GM12878 (cell line): ENCODE data around the gene C17orf114.

Experiments
- ATAC-seq: fragments of 200-7000 bp; cut with Tn5 transposase; 3 replicates; pipeline ENCODE4 v1.9.1; 2020; ENCODE audit warnings: mild to moderate bottlenecking, moderate library complexity
- BruUV-seq: library from RNA; stranded (reverse); fragments of 400-500 nt; replicated peaks from 2 replicates; lab custom pipeline; 2021; lab: Mats Ljungman, UMichigan
- CTCF ChIA-PET: fragments of 300-600 bp; sonication (Branson Sonifier 250); formaldehyde crosslinking; extraction: SDS; loops from one replicate; lab custom pipeline; 2021; ENCODE audit warnings: inconsistent platforms; lab: Yijun Ruan, JAX
- POLR2A ChIA-PET: fragments of 350-600 bp; formaldehyde crosslinking; extraction: SDS; loops from one replicate; lab custom pipeline; 2021; ENCODE audit warnings: inconsistent platforms; lab: Charles Lee
- RAD21 ChIA-PET: fragments of 300-600 bp; sonication (Branson Sonifier 250); formaldehyde crosslinking; loops from one replicate; lab custom pipeline; 2023; ENCODE audit warnings: antibody characterized with exemption; ENCODE audit not compliant: unreplicated experiment; lab: Charles Lee
- SMC1A ChIA-PET: fragments of 300-600 bp; sonication (Branson Sonifier 250); formaldehyde crosslinking; loops from one replicate; lab custom pipeline; 2023; ENCODE audit not compliant: unreplicated experiment, uncharacterized antibody; lab: Charles Lee
- DNase-seq: peaks from one replicate; pipeline ENCODE4 v3.0.0-alpha.2; 2011; ENCODE audit warnings: low read depth, low spot score
- FAIRE-seq: peaks from 3 replicates; lab custom pipeline; 2011; peaks lifted over from hg19 to GRCh38; lab: Jason Lieb, UNC
- H2AFZ ChIP-seq: 2 replicates; pipeline ENCODE4 v1.6.0; 2011; ENCODE audit warnings: low read depth, low read length, control low read depth; ENCODE audit not compliant: control insufficient read depth
- H3K27ac ChIP-seq: 2 replicates; pipeline ENCODE4 v1.5.1; 2011; ENCODE audit warnings: control low read depth; ENCODE audit not compliant: control insufficient read depth, insufficient read depth
- H3K27me3 ChIP-seq, 2 experiments: replicated peaks in 1 of 2; 2 replicates each; pipeline versions ENCODE4 v1.6.0 to v1.6.1; 2011; ENCODE audit warnings: low read length in 1 of 2; ENCODE audit not compliant: control insufficient read depth in 2 of 2, insufficient read depth in 2 of 2
- H3K36me3 ChIP-seq, 2 experiments: 2 replicates each; pipeline ENCODE4 v1.5.1; 2011; ENCODE audit warnings: low read length in 1 of 2; ENCODE audit not compliant: control insufficient read depth in 2 of 2, insufficient read depth in 2 of 2
- H3K4me1 ChIP-seq: 2 replicates; pipeline ENCODE4 v1.6.1; 2011; ENCODE audit warnings: mild to moderate bottlenecking, low read length, moderate library complexity, mixed read lengths; ENCODE audit not compliant: control insufficient read depth, insufficient read depth
- H3K4me2 ChIP-seq: 2 replicates; pipeline ENCODE4 v1.6.0; 2011; ENCODE audit warnings: control low read depth; ENCODE audit not compliant: control insufficient read depth, insufficient read depth
- H3K4me3 ChIP-seq: fragments of 200-600 bp; sonication (generic); 2 replicates; pipeline ENCODE4 v1.5.1; 2016
- H3K79me2 ChIP-seq: 2 replicates; pipeline ENCODE4 v1.6.0; 2011; ENCODE audit warnings: low read length; ENCODE audit not compliant: control insufficient read depth, insufficient read depth
- H3K9ac ChIP-seq: 2 replicates; pipeline ENCODE4 v1.8.0; 2011; ENCODE audit warnings: low read length, control low read depth, mixed read lengths; ENCODE audit not compliant: control insufficient read depth, insufficient read depth
- H3K9me3 ChIP-seq: replicated peaks from 3 replicates; pipeline ENCODE4 v1.5.1; 2011; ENCODE audit warnings: mild to moderate bottlenecking, low read length; ENCODE audit not compliant: control insufficient read depth, insufficient read depth
- H4K20me1 ChIP-seq: 2 replicates; pipeline ENCODE4 v1.6.0; 2011; ENCODE audit not compliant: control insufficient read depth, insufficient read depth
- BMI1 ChIP-seq: fragments of 450-650 bp; IDR thresholded peaks from 2 replicates; pipeline ENCODE4 v1.6.1; 2016; ENCODE audit warnings: mild to moderate bottlenecking, moderate library complexity, borderline replicate concordance
- CREB1 ChIP-seq: IDR thresholded peaks from 2 replicates; pipeline ENCODE4 v1.6.1; 2012; ENCODE audit warnings: low read depth, mild to moderate bottlenecking, inconsistent platforms
- MYC ChIP-seq: IDR thresholded peaks from 2 replicates; pipeline ENCODE4 v1.6.1; 2011; ENCODE audit warnings: mild to moderate bottlenecking, low read length, moderate library complexity, inconsistent platforms; ENCODE audit not compliant: insufficient read depth, insufficient replicate concordance, insufficient read length, severe bottlenecking
- POLR2AphosphoS2 ChIP-seq: IDR thresholded peaks from 2 replicates; pipeline ENCODE4 v1.6.1; 2011; ENCODE audit warnings: low read depth, mild to moderate bottlenecking, low read length, improper control_type of control experiment, moderate library complexity
- RB1 ChIP-seq: fragments of 450-650 bp; formaldehyde crosslinking; IDR thresholded peaks from 2 replicates; pipeline ENCODE4 v1.6.1; 2017; ENCODE audit warnings: mild to moderate bottlenecking, borderline replicate concordance
- RBBP5 ChIP-seq: fragments of 200-600 bp; sonication (generic); conservative IDR thresholded peaks from 2 replicates; pipeline ENCODE4 v1.6.1; 2016
- SMAD5 ChIP-seq: IDR thresholded peaks from 2 replicates; pipeline ENCODE4 v1.6.1; 2016; ENCODE audit warnings: antibody characterized with exemption, low read depth
- SUPT20H ChIP-seq: IDR thresholded peaks from 2 replicates; pipeline ENCODE4 v1.6.1; 2011; ENCODE audit warnings: low read depth, mild to moderate bottlenecking, low read length, moderate library complexity, borderline replicate concordance; ENCODE audit not compliant: control insufficient read depth
- TARDBP ChIP-seq: IDR thresholded peaks from 2 replicates; pipeline ENCODE4 v1.6.1; 2016; ENCODE audit warnings: borderline replicate concordance
- YY1 ChIP-seq: IDR thresholded peaks from 2 replicates; pipeline ENCODE4 v1.6.1; 2011; ENCODE audit warnings: low read depth, mild to moderate bottlenecking, low read length
- ZBED1 ChIP-seq: IDR thresholded peaks from 2 replicates; pipeline ENCODE4 v1.6.1; 2016; ENCODE audit warnings: borderline replicate concordance
- WGBS: methylation state at CpG from one replicate; pipeline ENCODE4 v1.1.6; 2016; ENCODE audit warnings: low lambda C conversion rate; ENCODE audit not compliant: insufficient replicate concordance, insufficient coverage; ENCODE audit errors: missing lambda C conversion rate; 5-methylcytosine and 5-hydroxymethylcytosine counted together
- in situ Hi-C: fragments of 300-500 bp; cut with MboI; formaldehyde crosslinking; loops from 9 replicates; pipeline ENCODE4 v1.14.3; 2018; ENCODE audit warnings: mixed read lengths
- intact Hi-C: fragments of 100-400 bp; cut with micrococcal nuclease; formaldehyde crosslinking; loops from one replicate; pipeline ENCODE4 v1.14.2; 2022; ENCODE audit not compliant: unreplicated experiment
- TF ChIP-seq, protein P1 (sequence below): IDR thresholded peaks from 2 replicates; pipeline ENCODE4 v1.6.1; 2011; ENCODE audit warnings: low read depth, mild to moderate bottlenecking, low read length, moderate library complexity, borderline replicate concordance; ENCODE audit errors: extremely low read depth
- TF ChIP-seq, protein P2 (sequence below): IDR thresholded peaks from 2 replicates; pipeline ENCODE4 v1.6.1; 2011; ENCODE audit warnings: low read depth, low read length, improper control_type of control experiment, borderline replicate concordance
- TF ChIP-seq, protein P3 (sequence below): IDR thresholded peaks from 2 replicates; pipeline ENCODE4 v1.6.1; 2012; ENCODE audit warnings: low read depth, low read length, improper control_type of control experiment
- TF ChIP-seq, protein P4 (sequence below): IDR thresholded peaks from 2 replicates; pipeline ENCODE4 v1.6.1; 2012; ENCODE audit warnings: low read length, inconsistent platforms
- TF ChIP-seq, protein P5 (sequence below): IDR thresholded peaks from 2 replicates; pipeline ENCODE4 v1.6.1; 2012; ENCODE audit warnings: low read depth, low read length, improper control_type of control experiment

The C17orf114 gene

DNA sequence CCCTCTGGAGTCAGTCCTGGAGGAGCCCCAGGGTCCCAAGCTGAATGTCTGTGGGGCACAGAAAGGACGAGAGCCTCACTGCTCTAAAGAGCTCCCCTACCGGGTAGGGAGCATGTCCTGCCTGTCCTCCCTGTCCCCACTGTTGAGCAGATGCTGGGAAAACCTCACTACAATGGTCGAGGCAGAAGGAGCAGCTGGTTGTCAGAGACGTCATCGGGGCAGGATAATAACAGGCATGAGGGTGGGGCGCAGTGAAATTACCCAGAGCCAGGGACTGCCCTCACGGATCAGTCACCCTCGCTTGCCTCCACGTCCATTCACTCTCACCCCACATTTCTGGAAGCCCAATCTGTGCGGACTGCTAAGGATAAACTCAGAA lies 29.9 kb downstream of the C17orf114 start:
- 67% methylated on average over 9 of the region's 10 CpGs for WGBS
- Histone ChIP-seq H3K4me1 (peaks cover 14% of the 10 kb centered on the region), H3K9ac (no peak overlapping the region), H3K79me2 (no peaks in the 10 kb centered on the region), H3K27ac (no peak overlapping the region), H3K27me3 (no peaks in the 10 kb centered on the region)
- in situ Hi-C loops, result no loop called here
- POLR2A ChIA-PET, result no interaction called here
- TF ChIP-seq, protein P1, sequence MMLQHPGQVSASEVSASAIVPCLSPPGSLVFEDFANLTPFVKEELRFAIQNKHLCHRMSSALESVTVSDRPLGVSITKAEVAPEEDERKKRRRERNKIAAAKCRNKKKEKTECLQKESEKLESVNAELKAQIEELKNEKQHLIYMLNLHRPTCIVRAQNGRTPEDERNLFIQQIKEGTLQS, result no peak
- TF ChIP-seq RBBP5 (no peak), CREB1 (no peak), SMAD5 (no peak), YY1 (no peak), BMI1 (no peak), TARDBP (no peak), POLR2AphosphoS2 (no peak), RB1 (no peak), SUPT20H (no peak), ZBED1 (no peak), MYC (no peak)
- TF ChIP-seq, protein P2, sequence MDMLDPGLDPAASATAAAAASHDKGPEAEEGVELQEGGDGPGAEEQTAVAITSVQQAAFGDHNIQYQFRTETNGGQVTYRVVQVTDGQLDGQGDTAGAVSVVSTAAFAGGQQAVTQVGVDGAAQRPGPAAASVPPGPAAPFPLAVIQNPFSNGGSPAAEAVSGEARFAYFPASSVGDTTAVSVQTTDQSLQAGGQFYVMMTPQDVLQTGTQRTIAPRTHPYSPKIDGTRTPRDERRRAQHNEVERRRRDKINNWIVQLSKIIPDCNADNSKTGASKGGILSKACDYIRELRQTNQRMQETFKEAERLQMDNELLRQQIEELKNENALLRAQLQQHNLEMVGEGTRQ, result no peak
- TF ChIP-seq, protein P3, sequence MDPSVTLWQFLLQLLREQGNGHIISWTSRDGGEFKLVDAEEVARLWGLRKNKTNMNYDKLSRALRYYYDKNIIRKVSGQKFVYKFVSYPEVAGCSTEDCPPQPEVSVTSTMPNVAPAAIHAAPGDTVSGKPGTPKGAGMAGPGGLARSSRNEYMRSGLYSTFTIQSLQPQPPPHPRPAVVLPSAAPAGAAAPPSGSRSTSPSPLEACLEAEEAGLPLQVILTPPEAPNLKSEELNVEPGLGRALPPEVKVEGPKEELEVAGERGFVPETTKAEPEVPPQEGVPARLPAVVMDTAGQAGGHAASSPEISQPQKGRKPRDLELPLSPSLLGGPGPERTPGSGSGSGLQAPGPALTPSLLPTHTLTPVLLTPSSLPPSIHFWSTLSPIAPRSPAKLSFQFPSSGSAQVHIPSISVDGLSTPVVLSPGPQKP, result no peak
- TF ChIP-seq, protein P4, sequence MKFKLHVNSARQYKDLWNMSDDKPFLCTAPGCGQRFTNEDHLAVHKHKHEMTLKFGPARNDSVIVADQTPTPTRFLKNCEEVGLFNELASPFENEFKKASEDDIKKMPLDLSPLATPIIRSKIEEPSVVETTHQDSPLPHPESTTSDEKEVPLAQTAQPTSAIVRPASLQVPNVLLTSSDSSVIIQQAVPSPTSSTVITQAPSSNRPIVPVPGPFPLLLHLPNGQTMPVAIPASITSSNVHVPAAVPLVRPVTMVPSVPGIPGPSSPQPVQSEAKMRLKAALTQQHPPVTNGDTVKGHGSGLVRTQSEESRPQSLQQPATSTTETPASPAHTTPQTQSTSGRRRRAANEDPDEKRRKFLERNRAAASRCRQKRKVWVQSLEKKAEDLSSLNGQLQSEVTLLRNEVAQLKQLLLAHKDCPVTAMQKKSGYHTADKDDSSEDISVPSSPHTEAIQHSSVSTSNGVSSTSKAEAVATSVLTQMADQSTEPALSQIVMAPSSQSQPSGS, result no peak
- TF ChIP-seq, protein P5, sequence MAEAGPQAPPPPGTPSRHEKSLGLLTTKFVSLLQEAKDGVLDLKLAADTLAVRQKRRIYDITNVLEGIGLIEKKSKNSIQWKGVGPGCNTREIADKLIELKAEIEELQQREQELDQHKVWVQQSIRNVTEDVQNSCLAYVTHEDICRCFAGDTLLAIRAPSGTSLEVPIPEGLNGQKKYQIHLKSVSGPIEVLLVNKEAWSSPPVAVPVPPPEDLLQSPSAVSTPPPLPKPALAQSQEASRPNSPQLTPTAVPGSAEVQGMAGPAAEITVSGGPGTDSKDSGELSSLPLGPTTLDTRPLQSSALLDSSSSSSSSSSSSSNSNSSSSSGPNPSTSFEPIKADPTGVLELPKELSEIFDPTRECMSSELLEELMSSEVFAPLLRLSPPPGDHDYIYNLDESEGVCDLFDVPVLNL, result no peak
- TF ChIP-seq, all 136 proteins: peak for 0
- Histone ChIP-seq H4K20me1 (no peaks in the 10 kb centered on the region), H3K4me3 (no peak overlapping the region), H3K9me3 (no peaks in the 10 kb centered on the region), H3K4me2 (no peak overlapping the region), H3K36me3 (no peaks in the 10 kb centered on the region), H2AFZ (no peak overlapping the region)
- CTCF ChIA-PET, result no interaction called here
- SMC1A ChIA-PET, result no interaction called here
- ATAC-seq, result no peak
- RAD21 ChIA-PET, result no interaction called here
- FAIRE-seq, result no peak
- BruUV-seq, result no TSS peak
- DNase-seq, result no peak
- intact Hi-C loops, result no loop called here
